Stimulated activated CD8-positive, alpha-beta memory T cell treated with anti-CD3 and anti-CD28 coated beads, Interleukin-2, amount 100 ng/mL, for 48 hours (primary cell): ENCODE data around the gene CFDP1.

Experiments used
- DNase-seq, 2 donors: peaks; one replicate each; pipeline ENCODE4 v3.0.0-alpha.2; 2020; ENCODE audit warnings: low read depth in 2 of 2

The CFDP1 gene

GRCh38 chr16:75319513-75320411 lies 113.5 kb downstream of the CFDP1 start:
- DNase-seq, result no peak

- no peak for DNase-seq
These were observed 114.6 kb downstream of the CFDP1 start for GRCh38 chr16:75318737-75319136.

- no peak for DNase-seq
These were observed 115.8 kb downstream of the CFDP1 start for GRCh38 chr16:75317532-75317931.

DNA sequence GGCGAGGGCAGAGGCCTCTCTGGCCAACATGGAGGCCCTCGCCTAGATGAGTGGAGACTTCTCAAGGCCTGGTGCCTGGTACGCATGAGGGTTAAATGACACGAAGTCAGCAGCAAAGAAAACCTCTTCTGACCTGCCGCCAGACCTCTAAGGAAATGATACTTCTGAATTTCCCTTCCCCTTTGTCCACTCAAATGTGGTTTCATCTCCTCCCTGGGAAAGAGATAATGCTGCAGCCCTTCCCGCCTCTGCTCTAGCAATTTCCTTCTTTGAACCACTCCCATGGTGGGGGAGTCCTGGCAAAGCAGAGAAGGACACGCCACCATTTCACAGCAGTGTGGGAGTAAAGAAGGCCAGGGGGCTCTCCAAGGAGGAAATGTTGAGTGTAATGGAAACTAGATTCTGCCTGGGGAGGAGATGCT lies 116.2 kb downstream of the CFDP1 start:
- DNase-seq, result no peak

GRCh38 chr16:75315539-75316306 lies 117.6 kb downstream of the CFDP1 start:
- DNase-seq, result no peak

- DNase-seq, result no peak
These were observed 120.4 kb downstream of the CFDP1 start for GRCh38 chr16:75312875-75313274.

DNA sequence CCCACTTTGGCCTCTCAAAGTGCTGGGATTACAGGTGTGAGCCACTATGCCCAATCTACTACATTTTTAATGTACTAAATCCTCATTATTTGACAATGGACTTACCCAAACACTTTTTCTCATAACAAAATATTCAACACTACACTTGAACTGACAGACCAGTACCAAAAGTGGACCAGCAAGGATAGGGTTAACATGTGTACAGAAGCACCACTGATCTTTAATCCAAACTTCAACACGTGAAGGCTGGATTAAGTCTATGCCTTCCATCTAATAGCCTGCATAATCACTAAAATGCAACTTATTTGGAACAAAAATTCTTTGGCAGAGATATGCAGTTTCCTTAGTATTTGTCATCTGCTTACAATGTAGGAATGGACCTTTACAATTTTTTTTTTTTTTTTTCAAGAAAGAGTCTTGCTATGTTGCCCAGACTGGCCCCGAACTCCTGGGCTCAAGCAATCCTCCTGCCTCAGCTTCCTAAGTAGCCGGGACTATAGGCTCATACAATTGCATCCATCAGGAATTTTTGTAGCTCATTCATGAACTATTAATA lies 121.8 kb downstream of the CFDP1 start:
- DNase-seq, result no peak

GRCh38 chr16:75310541-75310940 lies 122.8 kb downstream of the CFDP1 start:
- no peak for DNase-seq

DNA sequence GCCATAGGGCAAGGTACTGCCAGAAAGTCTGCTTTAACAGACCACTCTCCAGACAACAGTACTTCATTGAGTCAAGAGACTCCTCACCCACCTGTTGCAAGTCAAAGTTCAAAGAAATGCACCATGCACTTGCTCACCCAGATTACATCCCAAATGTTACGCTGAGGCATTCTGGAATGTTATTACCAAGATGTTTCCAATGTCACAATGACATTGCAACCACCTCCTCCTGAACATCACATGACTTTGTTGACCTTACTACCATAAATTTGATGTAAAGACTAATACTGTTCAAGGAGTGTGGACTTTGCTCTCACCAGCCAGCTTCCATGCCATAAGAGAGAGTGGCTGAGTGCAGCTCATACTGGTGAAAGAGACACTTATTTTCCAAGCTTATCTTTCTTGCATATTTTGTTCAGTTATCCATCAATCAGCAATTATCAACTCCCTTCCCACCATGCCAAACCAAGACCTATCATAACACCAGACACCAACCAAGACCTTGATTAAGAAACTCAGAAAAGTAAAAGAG lies 123.3 kb downstream of the CFDP1 start:
- DNase-seq, result no peak

GRCh38 chr16:75309156-75309555 lies 124.1 kb downstream of the CFDP1 start:
- DNase-seq, result no peak

- DNase-seq, result no peak
These were observed 125.3 kb downstream of the CFDP1 start for GRCh38 chr16:75308011-75308410.

GRCh38 chr16:75307506-75307905 lies 125.8 kb downstream of the CFDP1 start:
- DNase-seq, result no peak

DNA sequence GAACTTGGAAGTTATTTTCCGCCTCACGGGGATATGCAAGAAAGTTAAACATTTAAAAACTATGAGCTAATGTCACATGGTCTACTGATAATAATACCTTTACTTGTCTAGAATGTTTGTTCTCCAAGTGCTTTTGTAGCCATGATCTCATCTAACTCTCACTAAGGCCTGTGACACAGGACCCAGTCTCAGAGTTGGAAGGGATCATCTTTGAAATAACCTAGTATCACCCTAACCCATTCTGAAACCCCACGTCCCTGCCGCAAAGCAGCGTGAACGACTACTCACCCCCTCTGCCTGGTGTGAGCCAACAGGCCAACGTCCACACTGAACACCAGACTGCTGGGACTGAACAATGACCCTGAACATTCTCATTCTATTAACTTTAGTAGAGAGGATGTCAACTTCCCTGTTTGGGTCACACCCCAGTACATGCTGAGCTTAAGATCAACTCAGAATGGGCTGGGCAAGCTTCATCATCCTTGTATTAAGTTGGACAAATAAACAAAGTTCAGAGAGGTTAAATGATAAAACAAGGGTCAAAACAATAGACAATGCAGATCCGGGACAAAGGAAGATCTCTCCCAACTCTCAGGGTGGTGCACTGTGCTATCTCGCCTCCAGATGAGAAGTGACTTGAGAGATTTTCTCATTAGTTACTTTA lies 127.1 kb downstream of the CFDP1 start:
- no peak for DNase-seq

DNA sequence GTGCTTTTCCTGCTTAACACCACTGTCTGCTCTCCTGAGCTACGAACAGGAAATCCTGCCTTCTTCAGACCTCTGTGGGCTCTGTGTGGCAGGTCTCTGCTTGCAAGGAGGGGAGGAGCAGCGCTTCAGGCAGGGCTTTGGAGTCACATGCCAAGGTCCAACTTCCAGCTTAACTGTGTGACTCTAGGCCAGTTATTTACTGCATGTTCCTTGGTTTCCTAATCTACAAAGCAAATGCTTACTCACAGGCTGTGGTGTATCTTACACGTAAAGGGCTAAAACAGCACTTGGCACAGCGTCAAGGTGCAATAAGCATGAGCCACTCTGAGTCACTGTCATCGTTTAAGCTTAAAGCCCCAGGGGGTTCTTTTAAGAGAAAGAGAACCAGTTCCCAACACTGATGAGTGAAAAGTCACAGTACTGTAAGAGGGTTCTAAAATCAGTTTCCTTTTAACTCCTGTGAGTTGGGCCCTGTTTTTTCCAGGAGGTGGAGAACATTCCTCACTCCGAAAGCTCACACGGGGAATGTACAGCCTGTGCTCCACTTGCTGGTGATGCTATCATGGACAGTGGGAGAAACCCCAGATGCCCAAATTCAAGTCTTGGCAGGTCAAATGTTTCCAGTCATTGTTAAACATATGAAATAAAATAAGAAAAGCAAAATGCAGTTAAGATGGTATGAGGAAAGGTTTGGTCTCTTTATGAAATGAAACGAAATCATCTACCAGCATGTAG lies 127.8 kb downstream of the CFDP1 start:
- DNase-seq, result peak in 1 of 2 donors; percentile 43

DNA sequence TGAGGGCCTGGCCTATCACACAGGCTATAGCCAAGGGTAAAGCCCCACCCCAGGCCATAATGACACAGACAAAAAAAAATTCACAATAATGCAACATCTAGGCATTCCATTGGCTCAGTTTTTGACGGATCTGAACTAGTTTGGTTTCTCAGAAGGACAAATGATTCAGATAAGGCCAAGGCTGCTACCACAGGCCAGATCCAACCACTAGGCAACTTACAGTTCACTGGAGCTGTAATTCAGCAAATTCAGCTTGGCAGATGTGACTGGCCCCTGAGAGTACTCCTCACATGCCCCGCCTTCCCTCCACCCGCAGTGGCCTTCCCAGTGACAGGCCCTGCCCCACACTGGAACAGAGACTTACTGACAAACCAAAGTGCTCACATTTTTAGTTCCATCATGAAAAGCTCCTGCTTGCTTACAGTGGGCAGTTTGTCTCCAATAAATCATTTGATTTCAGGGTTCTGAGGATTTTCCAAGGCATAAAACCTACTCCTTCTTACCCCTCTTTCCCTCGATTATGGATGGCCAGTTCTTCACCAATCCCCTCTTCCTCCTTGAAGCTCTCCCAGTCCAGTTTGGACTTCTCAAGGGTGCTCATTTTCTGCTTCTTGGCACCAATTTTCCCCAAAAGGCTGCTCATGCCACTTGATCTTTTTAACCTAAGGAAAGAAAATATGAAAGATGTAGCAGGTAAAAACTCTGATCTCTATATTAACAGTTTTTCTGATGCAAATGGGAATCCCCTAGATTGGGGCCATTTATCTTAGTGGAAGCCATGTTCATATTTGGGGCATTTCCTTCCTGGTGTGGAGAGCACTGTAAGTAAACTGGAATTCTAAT lies 128.6 kb downstream of the CFDP1 start:
- DNase-seq, result no peak

- no peak for DNase-seq
These were observed 131.5 kb downstream of the CFDP1 start for GRCh38 chr16:75301804-75302203.

DNA sequence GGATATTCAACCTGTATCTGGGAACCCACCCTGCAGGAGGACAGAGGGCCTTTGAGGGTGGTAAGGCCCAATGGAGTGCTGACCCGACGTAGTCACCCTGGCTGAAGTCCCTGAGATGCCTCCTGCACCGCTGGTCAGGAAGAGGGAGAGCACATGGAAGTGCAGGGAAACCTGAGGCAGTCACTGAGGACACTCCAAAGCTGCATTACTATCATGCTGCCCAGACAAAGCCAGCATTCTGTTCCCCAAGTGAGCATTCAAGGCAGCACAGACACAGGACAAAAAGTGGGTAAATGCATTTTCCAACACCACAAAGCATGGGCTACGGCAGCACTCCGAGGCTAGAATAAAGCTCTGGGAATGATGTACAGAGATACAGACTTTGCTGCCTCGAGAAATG lies 135.0 kb downstream of the CFDP1 start:
- no peak for DNase-seq

- no peak for DNase-seq
These were observed 136.7 kb downstream of the CFDP1 start for GRCh38 chr16:75296606-75297005.

DNA sequence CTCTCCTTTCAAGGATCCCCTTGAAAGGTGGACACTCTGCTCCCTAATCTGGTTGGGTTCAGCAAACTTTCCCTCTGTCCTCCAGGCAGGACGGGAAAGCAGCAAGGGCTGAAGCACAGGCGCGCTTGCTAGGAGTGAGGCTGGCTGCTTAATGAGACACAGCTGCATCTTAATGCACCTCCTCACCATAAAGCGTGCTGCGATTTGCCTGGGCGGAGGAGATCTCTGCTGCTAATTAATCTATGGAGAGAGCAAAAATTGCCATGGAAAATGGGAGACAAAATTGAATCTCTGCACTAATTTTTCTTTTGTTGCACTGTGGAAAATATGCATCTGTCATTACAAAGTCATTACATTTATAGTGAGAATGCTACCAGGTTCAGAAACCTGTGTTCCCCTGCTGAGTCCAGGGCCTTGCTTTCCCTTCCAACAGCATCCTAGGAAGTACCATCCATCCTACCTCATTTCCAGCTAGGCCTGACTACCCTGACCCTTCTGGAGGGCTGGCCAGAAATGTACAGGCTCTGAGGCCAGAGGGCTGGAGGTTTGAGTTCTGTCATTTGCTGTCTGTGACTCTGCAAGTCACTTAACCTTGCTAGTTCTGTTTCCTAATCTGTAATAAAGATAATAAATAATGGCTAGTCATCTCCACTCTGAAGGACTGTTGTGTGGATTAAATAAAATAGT lies 138.4 kb downstream of the CFDP1 start:
- DNase-seq, result no peak

DNA sequence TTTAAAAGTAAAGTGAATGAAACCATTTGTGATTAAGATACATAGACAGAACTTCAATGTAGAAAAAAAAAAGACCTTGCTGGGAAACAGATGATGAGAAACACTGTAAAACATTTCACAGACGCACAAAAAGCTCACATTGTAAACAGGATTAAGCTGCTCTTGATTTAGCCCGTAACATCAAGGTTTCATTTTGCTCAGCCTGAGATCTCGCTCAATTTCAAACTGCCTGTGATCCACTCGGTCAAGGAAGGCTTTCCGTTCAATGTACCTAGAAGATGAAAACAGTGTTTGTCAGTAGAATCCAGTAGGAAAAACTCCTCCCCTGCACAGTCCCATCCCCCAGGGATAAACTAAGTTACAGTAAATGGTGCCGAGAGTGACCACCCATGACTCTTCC lies 139.5 kb downstream of the CFDP1 start:
- DNase-seq, result no peak
